Pulmonary artery endothelial cell (primary cell): Measurements from ENCODE around the gene PLCH2. TPM values are rescaled to one million over a fixed set of nuclear protein-coding genes. Genes with fewer than 3 reads are reported as not detected.

Experiments
- DNase-seq: peaks from one replicate; pipeline ENCODE4 v3.0.0-alpha.2; 2011; ENCODE audit warnings: low read depth, low spot score
- total RNA-seq: library from RNA; depleted of rRNA; stranded (reverse); fragments of >200 nt; gene quantifications from 2 replicates; pipeline ENCODE4 v1.2.3, GENCODE V29; 2014

The PLCH2 gene
- total RNA-seq, 1 donor from 2014 or later: 0.13 TPM

DNA sequence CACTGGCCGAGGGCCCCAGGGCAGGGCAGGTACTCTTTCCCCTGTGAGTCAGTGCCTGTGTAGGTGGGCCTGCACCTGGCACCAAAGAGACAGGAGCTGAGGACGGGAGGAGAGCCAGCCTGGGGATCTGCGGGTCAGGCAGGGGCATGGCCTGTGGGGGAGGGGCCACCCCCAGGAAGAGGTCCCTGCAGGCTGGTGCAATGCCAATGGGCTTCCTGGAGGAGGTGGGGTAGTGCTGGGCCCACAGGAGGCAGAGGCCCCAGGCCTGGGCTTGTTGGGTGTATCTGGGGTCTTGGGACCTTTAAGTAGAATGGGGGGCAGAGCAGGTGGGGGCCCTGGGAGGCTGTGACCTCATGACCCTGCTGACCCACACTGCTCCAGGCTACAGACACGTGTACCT is 23.2 kb downstream of the PLCH2 start:
- DNase-seq: no peak

DNA sequence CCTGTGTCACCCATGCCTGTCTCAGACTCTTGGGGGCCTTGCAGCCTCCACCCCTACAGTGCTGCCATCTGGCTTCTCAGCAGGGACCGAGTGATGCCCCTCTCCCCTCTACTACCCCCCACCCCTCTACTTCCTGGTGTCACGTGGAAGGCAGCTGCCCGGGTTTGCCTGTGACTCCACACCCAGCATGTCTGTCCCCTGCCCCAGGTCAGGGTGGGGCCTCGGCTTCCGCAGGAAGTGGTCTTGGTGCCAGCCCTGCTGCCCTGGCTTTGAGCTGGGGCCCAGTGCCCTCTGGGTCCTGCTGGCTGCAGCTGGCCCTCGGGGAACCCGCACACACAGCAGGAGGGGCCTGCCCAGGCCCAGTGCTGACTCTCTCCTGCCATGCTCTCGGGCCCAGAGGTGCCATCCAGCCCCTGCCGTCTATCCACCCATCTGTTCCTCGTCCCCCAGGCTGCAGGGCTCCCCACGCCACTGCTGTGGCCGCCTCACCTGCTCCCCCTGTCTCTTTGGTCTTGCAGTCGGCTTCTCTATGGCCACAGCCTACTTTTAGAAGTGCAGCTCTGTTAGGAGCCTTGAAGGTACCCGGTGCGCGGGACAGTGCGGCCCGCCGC is 24.0 kb downstream of the PLCH2 start:
- no peak for DNase-seq

DNA sequence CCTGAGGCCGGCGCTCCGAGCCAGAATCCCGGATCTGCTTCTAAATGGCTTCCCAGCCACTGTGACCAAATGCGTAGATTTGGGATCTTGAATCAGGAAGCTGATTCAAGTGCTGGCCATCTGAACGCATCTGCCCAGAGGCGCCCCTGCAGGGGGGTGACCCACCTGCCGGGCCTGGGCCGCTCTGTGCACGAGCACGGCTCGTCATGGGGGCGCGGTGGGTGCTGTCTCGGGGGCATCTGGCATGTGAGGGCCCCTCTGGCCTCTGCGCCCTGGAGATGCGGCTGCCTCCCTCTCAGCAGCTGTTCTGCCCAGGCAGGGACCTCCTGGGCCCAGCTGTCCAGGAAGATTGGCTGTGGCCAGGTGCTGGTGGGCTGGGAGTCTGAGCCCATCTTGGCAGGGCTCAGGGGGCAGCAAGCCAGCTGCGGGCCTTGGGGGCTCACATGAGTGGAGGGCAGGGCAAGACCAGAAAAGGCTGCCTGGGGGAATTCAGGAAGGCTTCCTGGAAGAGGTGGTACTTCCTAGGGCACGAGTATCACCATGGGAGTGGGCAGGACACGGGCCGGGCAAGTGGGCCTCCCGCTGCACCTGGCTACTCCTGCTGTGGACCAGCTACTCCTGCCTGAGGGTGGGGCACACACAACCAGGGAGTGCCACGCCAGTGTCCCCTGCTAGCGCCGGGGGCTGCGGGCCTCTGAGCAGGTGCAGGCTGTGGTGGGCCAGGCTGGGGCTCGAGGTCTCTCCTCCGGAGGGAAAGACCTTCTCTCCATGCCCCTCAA is 25.1 kb downstream of the PLCH2 start:
- DNase-seq: no peak

DNA sequence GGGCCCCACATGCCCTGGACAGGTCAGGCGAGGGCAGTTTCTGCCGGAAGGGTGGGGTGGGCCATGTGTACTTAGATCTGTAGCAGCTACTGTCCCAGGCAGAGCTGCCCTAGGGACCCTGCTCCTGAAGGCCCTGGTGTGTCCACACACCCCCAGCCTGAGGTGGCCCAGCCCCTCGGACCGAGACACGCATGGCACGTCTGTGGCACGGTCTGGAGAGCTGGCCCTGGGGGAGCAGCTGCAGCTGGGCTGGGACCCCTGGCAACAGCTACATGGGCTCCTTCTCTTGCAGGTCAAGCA is 25.7 kb downstream of the PLCH2 start:
- DNase-seq: no peak

DNA sequence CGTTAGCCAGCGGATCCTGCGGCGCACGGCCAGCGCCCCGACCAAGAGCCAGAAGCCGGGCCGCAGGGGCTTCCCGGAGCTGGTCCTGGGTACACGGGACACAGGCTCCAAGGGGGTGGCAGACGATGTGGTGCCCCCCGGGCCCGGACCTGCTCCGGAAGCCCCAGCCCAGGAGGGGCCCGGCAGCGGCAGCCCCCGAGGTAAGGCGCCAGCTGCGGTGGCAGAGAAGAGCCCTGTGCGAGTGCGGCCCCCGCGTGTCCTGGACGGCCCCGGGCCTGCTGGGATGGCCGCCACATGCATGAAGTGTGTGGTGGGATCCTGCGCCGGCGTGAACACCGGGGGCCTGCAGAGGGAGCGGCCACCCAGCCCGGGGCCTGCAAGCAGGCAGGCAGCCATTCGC is 26.1 kb downstream of the PLCH2 start:
- no peak for DNase-seq

DNA sequence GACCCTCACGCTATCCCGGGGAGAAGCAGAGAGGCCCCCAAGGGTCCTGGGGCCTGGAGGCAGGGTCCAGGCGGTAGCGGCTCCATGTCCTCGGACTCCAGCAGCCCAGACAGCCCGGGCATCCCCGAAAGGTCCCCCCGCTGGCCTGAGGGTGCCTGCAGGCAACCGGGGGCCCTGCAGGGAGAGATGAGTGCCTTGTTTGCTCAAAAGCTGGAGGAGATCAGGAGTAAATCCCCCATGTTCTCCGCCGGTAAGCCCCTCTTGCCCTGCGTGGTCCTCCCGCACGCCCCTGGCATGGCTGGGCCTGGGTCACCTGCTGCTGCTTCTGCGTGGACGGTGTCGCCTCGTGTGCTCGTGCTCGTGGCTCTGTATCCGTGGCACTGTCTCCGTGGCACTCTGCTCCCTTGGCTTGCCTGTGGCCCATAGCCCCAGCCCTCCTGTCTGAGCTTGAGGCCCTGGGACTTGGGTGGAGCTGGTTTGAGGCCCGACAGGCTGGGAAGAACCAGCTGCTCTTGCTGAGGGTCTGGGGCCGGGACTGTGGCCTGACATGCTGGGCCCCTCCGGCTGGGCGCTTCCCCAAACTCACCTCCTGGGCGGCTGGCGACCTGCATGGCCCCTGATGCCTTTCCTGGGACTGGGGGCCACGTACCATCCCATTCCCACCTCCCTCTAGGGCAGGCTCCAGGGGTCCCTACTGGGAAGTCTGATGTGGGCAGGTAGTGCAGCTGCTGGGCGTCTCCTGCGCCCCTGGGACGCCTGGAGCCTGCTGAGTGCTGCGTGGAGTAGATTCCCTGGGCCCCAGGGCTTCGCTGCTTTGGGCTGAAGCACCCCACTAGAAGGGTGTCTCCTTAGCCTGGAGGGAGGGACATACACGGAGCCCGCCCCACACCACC is 26.8 kb downstream of the PLCH2 start:
- DNase-seq: no peak

GRCh38 chr1:2503554-2504224 is 27.6 kb downstream of the PLCH2 start:
- no peak for DNase-seq

- DNase-seq: no peak
Observed at GRCh38 chr1:2504225-2504948, 28.3 kb downstream of the PLCH2 start.

GRCh38 chr1:2504949-2505272 is 28.8 kb downstream of the PLCH2 start:
- DNase-seq: no peak

- DNase-seq: no peak
Observed at GRCh38 chr1:2505461-2505994, 29.4 kb downstream of the PLCH2 start.

- DNase-seq: no peak
Observed at GRCh38 chr1:2506007-2506860, 30.1 kb downstream of the PLCH2 start.

DNA sequence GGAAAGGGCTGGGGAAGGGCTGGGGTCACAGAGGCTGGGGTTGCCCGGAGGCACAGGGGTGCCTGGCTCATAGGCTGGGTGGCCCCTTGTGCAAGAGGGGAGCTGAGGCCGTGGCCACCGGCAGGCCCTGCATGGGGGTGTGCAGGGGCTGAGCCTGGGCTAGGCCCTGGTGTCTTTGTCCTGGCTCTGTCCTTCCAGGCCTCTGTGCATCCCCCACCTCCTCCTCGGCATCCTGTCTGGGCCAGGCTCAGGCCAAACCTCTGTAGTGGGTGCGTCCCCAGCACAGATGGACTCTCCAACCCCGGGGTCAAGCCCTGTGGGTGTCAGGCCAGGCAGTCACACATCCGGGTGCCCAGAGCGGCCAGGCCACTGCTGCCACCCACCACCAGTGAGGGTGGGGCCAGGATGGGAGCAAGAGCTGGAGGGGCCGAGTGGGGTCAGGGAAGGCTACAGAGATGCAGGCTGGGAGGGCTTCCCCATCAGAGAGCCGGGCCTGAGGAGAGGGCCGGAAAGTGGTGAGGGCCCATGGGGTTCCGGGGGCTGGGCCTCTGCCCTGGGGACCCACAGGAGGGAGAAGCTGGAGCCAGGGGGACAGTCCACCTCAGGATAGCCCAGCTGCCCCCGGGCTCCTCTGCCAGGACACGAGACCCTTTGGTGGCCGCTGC is 30.9 kb downstream of the PLCH2 start:
- no peak for DNase-seq

DNA sequence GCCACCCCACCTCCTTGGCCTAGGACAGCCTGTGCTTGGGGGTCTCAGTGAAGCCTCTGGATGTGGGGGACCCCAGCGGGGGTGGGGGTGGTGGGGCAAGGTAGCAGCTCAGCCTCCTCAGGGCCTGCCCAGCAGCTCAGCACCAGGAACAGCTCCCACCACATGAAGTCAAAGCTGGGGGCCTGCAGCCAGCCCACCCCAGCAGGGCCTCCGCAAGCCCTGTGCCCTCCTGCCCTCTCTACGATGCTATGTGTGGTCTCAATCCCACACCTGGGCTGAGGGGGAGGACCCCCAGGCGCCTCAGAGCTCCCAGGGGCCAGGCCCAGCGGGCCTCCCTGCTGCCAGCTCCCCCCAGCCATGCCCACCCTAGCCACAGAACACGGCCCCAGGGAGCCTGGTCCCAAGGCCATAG is 31.7 kb downstream of the PLCH2 start:
- DNase-seq: no peak

GRCh38 chr1:2508180-2508579 is 32.1 kb downstream of the PLCH2 start:
- DNase-seq: no peak

- DNase-seq: no peak
Observed at GRCh38 chr1:2508751-2509150, 32.7 kb downstream of the PLCH2 start.

- DNase-seq: no peak
Observed at GRCh38 chr1:2509589-2509988, 33.5 kb downstream of the PLCH2 start.

DNA sequence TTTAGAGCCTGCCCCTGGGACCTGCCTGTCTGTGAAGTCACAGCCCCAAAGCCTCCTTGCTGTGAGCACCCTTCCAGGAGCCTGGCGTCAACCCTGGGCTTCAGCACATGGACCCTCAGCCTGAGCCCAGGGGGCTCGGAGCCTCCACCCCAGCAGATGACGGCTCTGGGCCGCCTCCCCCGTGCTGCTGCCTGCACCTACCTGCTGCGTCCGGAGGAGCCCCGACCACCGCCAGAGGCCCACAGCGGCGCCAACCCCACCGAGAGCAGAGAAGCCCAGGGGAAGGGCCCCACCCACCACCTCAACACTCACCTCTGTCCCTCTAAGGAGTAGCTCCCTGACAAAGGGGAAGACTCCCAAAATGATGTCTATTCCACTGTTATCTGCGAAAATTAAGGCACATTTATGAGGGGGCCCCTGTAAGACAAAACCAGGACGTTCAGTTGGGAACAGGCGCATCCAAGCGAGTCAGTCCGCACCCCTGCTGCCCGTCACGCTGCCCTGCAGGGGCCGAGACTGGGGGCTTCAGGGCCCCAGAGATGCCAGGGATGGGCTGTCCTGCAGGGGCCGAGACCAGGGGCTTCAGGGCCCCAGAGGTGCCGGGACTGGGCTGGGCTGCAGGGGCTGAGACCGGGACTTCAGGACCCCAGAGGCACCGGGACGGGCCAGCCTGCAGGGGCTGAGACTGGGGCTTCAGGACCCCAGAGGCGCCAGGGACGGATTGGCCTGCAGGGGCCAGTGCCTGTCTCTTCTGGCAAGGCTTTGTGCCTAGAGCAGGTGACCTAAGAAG is 34.5 kb downstream of the PLCH2 start:
- no peak for DNase-seq

DNA sequence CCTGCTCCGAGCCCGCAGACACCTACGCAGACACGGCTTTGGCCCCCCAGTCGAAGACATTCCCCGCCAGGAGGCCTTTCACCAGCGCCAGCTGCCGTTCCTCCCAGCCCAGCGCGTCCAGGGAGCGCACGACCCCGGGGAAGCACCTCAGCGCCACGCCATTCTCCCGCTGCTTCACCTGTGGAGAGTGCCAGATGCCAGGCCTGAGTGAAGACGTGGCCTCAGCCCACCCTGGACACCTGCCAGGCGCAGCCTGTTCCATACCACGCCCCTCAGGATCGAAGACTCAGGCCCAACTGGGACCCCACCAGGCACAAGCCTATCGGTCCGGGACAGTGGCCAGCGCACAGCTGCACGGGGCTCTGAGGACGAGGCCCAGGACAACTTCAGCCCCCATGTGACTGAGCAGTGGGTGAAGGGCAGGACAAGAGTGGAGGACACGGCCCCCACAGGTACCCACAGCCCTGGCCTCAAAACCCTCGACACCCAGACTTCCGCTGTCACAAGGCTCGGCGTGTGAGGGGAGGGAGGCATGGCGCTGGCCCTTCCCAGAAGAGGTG is 36.9 kb downstream of the PLCH2 start:
- no peak for DNase-seq
